ENCODE data around the gene HOXC5.

HOXC5 gene

GRCh38 chr12:54082397-54082892 lies 49.6 kb downstream of the HOXC5 start:
- peak overlapping the region; percentile 52 to 57 for H3K4me3 ChIP-seq (ENCODE audit: low read depth in 1 of 2, low read length in 2 of 2)
- no peak overlapping the region for H3K27ac ChIP-seq (ENCODE audit: low read depth, low read length)
- no peaks in the 10 kb centered on the region for H3K9me3 ChIP-seq (ENCODE audit: control insufficient read depth in 1 of 2, low read length in 2 of 2)
- H3K36me3 ChIP-seq (ENCODE audit: control insufficient read depth in 1 of 2, insufficient read depth in 2 of 2, low read length in 2 of 2) = no peaks in the 10 kb centered on the region
- H3K9ac ChIP-seq (ENCODE audit: low read depth in 1 of 2, low read length in 2 of 2) = no peak overlapping the region
- no peaks in the 10 kb centered on the region for H3K27me3 ChIP-seq (ENCODE audit: control insufficient read depth in 1 of 2, insufficient read depth in 2 of 2, low read length in 2 of 2)
- H3K4me1 ChIP-seq (ENCODE audit: control insufficient read depth in 1 of 2, insufficient read depth in 2 of 2, low read length in 2 of 2) = no peaks in the 10 kb centered on the region
